Muscle of back (tissue), 11 donors: ENCODE data around the gene CCDC146. TPM values are rescaled to one million over a fixed set of nuclear protein-coding genes. Genes with fewer than 3 reads are reported as not detected.

Experiments used
- DNase-seq, 3 donors: peaks; one replicate each; pipeline versions ENCODE4 v3.0.0 to v3.0.0-alpha.2; 2013
- polyA plus RNA-seq, 10 donors: library from polyadenylated mRNA; unstranded; fragments of 120-200 nt; gene quantifications; one replicate each; pipeline ENCODE4 v1.2.1, GENCODE V29; 2013; ENCODE audit not compliant: insufficient read length in 10 of 10

The CCDC146 gene
- polyA plus RNA-seq, 10 donors: 4.9 to 24.2 (median 10.6) TPM

DNA sequence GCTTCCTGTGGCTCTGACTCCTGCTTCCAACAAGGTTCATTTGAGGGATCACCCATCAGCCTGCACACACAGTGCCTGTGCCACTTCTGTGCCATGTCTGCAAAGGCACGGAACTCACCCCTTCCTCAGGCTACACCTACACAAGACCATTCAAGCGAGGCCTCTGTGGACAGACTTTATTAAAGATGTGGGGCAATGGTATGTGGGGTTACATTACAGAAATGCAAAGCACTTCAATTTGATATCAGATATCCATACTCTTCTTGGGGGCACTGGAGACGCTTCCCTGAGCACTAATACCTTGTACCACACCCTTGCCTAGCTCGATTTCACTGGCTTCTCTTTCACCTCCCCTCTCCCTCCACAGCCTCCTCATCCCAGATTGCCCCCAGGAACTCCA is 161.6 kb downstream of the CCDC146 start:
- DNase-seq: no peak

DNA sequence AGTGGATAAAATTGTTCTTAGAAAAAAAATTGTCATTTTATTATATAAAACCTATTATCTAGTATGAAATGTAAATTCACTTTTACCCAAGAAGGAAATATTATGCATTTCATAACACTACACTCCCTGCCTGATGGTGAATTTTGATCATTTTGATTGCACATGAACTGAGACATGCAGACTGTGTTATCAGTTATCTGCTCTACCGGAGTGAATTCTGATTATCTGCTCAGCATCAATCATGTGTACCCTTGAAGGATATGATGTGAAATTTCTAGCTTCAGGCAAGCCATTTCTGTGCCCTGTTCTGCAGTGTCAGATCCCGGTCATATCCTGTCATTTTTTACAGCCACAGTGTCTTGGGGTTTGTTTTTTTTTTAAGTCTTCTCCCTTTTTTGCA is 162.2 kb downstream of the CCDC146 start:
- DNase-seq: no peak

DNA sequence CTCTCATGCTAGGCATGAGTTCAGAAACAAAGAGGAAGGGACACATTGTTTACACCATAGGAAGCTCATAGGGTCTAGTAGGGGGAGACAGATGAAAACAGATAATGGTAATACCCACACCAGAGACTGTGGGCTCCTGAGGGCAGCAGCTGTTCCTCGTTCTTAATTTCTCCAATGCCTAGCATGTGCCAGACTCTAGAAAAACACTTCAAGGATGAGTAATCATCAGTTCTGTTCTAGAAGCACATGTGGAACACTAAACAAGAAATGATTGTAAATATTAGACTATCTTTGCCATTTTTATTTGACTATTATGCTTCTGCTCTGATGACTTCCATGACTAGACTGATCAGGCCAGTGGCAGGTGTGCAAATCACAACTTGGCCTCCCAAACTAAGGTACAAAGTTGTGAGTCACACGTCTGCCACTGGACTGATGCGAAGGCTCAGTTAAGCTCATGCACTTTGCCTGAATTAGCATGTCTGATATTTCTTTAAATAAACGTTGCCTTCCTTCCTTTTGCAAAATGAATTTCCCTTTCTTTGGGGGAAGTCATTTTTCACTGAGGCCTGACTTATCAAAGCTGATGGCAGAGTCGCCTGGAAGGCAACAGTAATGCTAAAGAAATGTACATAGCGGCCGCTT is 166.4 kb downstream of the CCDC146 start:
- no peak for DNase-seq

DNA sequence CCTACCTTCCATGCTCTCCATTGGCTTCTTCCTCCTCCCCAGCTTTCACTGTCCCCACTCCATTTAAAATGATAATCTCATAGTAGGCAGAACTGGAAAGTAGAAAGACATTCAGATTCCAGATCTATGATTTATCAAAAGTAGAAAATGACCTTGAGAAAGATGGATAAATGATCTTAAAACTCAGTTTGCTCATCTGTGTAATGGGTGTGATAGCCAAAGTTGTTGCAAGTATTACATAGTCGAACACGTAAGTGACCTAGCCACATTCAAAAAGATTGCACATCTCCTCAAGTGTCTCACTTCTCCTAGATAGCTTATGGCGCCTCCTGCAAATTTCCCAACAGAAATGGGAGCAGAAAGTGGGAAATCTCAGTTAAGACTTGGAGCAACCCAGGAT is 167.0 kb downstream of the CCDC146 start:
- no peak for DNase-seq

DNA sequence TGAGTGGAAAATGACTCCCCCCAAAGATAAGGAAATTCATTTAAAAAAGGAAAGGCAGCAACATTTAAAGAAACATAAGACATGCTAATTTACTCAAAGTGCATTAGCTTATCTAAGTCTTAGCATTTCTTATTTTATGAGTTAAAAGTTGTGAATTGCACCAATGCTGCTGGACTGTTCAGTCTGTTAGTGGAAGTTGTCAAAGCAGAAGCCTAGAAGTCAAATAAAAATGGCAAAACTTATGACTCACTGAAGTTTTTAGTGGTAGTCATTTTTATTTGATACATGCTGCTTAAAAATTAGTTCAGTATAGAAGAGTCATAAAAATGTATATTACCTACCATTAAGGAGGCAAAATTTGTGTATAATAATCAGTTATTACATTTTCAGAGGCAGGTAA is 168.0 kb downstream of the CCDC146 start:
- no peak for DNase-seq

DNA sequence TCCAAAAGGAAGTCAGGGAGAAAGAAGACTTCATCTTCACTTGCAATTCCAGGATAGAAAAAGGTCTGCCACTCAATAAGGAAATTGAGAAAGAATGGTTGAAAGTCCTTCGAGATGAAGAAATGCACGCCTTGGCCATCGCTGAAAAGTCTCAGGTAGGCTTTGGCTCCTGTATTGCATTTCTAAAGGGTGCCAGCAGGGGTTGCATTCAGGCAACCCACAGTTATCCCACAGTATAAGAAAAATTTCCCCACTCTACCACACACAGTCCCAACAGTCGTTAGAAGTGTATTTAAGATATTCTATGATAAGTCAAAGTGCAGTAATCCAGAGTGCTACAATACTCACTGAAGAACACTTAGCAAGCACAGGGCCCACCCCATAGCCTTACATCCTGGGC is 170.6 kb downstream of the CCDC146 start:
- no peak for DNase-seq

DNA sequence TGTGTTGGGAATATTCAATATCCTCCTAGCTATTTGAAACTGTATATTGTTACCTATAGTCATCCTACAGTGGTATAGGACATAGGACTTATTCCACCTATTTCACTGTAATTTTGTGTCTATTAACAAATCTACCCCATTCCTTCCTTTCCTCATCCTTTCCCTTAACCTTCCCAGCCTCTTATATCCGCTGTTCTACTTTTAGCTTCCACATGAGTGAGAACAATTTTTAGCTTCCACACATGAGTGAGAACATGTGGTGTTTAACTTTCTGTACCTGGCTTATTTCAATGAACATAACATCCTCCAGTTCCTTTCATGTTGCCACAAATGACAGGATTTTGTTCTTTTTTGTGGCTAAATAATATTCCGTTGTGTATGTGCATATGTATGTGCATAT is 173.1 kb downstream of the CCDC146 start:
- DNase-seq: no peak

DNA sequence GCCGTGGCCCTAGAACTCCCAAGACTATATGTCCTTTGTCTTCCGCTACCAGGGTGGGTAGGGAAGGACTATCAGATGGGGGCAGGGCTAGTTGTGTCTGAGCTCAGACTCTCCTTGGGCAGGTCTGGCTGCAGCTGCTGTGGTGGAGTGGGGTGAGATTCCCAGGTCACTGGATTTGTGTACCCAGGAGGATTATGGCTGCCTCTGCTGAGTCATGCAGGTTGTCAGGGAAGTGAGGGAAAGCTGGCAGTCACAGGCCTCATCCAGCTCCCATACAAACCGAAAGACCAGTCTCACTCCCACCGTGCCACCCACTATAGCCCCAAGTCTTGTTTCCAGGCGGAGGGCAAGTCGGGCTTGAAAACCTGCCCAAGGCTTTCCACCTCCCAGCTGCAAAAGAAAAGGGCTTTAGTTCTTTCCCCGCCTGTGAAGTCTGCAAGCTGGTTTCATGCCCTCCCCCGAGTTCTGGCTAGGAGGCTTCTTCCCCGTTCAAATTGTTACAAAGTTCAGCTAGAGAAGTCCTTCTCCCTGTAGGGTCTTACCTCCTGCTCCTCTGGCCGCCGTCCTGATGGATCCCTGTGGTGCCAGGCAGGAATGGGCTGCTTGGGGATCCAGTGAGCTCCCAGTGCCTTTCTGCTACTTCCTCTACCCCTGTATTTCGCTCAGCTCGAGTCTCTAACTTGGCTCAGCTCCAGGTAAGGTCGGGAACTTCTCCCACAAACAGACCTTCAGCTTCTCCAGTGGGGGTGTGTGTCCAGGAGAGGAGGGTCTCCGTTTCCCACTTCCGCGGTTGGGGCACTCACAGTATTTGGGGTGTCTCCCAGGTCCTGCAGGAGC is 184.0 kb downstream of the CCDC146 start:
- DNase-seq: no peak

DNA sequence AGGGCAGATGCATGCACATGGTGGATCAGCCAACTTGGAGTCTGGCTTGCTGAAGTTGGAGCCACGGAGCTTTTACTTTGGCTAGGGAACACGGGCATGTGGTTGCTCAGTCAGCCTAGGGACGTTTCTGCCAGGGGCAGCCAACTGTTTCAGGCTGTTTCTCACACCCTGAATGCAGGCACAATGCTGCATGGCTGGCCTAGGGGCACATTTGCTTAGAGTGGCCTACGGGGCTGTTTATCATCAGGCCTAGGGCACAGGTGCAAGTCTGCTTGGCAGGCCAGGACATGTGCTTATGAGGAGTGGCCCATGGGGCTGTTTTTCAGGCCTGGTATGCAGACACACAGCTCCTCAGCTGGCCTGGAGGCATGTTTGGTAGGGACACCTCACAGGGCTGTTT is 186.4 kb downstream of the CCDC146 start:
- DNase-seq: no peak

DNA sequence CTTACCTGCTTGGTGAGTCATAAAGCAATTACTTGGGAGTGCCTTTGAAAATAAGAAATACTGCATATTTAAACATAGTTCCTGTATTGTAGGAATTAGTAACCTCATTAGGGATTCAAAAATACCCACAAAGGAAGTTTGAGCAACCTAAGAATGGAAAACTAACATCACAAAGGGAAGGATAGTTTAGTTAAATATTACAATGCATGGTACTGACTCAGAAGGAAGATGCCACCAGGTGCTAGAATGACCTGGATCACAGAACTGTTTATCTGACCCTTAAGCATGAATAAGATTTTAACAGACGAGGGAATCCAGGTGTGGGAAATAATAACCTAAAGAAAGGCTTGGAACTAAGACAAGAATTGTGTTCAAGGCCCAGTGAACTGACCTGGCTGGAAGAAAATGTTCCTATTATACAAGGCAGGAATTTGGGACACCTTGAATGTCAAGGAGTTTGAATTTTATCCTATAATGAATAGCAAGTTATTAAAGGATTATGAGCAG is 187.4 kb downstream of the CCDC146 start:
- DNase-seq: no peak

DNA sequence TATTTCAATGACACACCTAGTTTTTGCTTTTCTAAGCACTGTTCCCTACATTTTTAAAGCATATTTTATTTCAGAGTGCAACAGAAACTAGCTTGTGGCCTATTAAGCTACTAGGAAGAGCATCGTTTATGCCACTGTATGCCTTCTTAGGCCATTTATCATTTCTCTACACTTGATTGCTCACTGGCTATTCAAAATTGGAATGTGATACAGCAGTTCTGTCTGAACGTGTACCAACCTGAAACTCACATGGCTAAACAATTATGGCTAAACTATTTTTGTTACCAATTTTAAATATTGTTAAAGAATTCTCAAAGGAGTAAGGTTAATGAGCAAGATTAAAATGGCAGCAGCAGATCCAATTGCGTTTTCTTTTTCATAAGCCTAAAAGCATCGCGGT is 188.6 kb downstream of the CCDC146 start:
- DNase-seq: no peak

DNA sequence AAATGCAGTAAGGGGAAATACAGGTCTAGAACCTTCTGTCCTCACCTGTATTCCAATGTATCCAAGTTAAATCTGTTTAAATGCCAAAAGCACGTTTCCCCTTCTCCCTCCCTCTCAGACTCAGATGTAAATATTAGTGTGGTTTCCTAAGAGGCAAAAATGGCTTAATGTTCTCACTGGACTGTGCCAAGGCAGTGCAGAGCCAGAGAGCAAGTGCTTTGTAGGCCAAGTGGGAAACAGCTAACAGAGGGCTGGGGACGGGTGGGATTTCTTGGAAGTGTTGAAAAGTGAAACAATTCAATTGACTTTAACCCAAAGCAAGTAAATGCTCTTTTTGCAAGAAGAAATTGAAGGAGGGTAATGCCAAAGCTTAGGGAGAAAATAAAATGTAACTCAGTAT is 190.7 kb downstream of the CCDC146 start:
- peak in 2 of 3 donors; percentile 66 to 67 for DNase-seq

DNA sequence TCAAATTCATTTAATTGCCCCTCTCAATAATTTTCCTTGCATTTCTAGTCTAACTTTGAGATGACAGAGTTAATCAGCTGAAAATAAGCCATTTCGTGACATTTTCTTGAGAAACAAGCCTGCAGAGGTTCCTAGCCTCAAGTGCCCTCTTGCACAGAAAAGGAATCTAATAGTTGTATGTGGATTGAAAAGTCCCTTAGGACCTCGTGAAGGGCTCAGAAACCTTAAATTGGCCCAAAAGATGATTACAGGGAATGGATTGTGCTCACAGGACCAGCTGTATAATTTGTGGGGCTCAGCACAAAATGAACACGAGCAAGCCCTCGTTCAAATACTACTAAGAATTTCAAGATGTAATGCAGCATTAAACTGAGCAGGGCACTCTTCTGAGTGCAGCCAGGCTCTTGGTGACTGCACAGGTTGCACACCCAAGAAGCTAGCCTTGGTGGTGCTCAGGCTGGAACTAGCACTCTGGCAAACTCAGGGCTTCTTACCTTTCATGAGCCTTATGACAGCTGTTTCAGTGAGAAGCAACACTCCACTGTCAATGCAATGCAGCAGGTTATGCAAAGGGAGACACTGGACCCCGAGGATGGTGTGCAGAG is 191.6 kb downstream of the CCDC146 start:
- DNase-seq: no peak

DNA sequence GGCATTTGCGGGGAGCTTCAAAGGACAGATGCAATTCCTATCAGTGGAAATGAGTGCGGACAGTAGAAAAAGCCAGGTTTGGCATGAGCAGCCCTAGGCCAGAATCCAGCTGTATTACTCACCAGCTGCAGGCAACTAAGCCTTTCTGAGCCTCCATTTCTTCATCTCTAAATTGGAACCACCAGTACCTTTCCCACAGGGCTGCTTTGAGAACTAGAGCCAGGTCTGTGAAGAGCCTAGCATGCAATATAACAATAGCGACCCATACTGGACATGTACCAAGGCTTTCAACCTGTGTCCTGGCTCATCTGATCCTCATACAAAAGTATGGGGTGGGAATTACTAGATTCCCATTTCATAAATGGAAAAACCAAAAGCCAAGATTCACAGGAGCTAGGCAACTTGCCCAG is 192.8 kb downstream of the CCDC146 start:
- DNase-seq: peak; percentile 42 to 89 (median 84)

DNA sequence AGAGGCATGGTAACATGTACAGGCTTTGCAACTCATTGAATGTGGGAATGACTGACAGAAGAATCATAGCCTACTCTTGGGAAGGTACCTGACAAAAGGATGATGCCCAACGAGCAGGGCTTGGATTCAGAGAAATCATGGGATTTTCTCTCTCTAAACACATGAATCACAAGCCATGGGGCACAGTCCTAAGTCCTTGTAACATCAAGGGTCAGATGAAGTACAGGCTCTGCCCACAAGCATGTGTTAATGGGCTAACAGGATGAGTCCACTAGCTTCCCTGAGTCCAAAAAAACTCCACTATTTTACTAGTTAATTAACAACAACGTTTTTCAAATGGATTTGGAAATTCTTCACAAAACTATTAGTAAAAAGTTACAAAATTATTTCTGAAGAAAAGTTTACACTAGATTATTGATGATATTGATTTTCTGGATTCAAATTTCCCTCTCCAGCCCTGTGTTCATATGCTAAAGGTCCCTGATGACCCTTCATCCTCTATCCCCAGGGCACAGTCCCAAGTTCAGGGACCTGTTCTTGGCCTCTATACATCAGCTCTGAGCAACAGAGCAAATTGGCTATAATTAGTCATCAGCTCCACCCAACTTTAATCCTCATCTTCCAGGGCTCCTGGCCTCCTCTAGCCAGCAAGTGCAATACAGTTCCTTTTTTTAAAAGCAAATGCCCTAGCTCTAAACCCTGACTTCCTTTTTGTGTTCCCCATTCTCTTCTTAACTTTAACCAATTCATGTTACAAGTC is 194.0 kb downstream of the CCDC146 start:
- DNase-seq: no peak

DNA sequence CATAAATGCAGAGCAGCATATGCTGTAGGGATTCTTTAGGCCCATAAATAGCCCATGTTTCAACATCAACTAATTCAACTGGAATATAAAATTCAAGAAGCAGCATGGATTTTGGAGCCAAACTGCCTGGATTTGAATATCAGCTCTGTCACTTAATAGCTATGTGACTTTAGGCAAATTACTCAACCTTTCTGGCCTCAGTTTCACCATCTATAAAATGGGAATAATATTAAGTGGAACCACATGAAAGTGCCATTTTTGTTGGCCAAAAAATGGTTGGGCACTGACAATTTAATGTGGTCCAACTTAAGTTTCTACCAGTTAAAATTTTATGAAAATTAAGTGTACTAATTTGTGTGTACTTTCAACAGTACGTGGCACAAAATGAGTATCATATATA is 195.6 kb downstream of the CCDC146 start:
- DNase-seq: no peak

DNA sequence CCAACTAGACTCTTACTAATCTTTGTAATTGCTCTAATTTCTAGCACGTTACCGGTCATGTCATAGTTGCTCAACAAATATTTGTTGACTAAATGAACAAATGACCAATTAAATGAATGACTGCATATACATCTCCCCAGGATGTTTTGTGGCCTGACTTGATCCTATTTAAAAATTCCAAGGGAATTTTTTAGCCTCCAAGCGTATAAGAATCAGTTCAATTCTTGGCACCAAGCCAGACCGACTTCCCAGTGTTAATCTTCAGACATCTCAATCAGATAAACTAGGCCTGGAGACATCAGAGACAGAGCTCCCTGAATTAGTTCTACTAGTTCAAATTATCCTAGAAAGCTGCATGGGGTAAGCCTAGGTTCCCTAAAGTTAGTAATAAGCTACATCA is 197.7 kb downstream of the CCDC146 start:
- DNase-seq: no peak

DNA sequence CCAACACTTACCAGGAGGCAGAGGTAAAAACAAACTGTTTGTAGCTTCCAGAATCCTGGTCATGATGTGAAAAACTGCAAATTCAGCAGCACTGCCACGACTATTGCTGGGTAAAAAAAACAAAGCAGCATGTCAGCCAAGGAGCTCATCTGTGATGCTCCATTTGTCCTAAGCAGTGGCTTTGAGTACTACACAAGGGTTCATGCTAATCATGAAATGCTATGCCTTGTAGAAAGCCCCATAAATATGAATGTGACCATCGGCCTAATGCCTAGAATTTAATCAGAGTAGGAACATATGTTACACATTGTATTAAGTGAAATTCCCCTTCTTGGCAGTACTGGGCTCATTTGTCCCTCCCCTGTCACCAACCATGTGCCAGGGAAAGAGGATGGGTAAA is 198.3 kb downstream of the CCDC146 start:
- no peak for DNase-seq

DNA sequence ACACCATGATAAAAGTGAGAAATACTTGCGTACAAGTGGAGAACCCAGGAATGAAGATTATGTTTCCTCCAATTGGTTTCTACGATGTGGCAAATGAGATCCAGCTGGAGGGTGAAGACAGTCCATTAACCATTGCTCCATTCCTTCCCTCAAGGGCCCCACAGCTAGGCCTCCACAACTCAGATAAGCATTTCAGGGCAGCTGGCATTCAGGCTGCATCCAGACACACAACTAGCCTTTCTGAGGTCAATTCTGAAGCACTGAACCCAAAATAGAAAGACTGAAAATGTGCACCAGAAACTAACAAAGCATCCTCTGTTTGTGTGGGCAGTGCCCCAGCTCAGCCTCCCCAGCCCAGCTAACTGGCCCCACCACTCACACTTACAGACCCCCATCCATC is 198.9 kb downstream of the CCDC146 start:
- DNase-seq: no peak

DNA sequence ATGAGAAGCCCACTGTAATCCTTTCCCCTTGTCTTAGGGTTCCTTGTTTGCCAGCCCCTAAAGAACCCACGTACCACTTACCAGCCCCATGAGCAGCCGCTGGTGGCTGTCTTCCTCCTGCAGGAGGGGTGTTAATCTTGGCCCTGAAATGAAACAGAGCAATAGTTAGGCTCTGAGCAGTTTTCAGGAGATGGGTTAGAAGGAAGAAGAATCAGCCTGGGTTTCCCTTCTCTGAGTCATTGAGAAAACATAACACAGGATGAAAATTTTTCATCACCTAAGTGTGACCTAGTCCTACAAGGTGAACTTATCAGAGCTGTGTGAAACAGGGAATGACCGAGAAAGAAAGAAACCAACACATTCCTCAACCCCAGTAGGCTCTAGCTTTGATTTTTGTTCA is 203.7 kb downstream of the CCDC146 start:
- no peak for DNase-seq

DNA sequence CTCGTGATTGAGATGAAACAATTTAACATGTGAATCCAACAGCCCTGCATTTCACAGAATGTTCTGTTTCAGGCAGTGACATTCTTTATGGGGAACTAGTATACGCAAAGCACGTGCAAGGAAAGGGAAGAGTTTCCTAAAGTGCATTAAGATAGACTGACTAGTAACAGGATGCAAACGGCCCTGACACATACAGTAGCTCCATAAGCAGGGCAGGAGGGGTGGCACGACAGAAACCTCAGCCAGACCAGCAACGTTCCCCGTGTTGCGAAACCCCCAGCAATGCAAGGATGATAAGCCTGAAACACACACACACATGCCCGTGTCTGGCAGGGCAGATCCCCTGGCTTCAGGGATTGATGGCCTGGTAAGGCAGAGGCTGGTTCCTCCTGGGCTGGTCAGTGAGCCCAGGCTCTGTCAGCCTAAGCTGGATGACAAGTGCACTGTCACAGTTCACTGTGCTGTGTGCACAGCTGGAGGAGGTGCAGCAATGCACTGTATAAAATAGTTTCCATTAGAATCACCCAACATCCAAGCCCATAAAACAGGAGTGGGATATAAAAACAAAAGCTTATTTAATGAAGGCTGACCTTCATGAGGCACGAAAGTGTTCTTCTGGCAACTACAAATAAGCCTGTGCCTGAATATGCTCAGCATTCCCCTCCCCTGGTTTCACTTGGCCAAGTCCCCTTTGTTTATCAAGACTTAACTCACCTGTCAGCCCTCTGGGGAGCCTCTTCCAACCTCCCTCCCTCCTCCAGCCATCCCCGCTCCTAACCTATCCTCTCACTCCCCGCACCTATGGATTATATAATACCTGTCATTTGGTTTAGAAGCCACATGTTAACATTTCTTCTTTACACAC is 204.9 kb downstream of the CCDC146 start:
- no peak for DNase-seq
